COR-L47 (cell line): Measurements from ENCODE around the gene SMIM1.

Source experiments
- DNase-seq: peaks from one replicate; lab custom pipeline; 2025; lab: John Stamatoyannopoulos, UW

SMIM1 gene, protein sequence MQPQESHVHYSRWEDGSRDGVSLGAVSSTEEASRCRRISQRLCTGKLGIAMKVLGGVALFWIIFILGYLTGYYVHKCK

DNA sequence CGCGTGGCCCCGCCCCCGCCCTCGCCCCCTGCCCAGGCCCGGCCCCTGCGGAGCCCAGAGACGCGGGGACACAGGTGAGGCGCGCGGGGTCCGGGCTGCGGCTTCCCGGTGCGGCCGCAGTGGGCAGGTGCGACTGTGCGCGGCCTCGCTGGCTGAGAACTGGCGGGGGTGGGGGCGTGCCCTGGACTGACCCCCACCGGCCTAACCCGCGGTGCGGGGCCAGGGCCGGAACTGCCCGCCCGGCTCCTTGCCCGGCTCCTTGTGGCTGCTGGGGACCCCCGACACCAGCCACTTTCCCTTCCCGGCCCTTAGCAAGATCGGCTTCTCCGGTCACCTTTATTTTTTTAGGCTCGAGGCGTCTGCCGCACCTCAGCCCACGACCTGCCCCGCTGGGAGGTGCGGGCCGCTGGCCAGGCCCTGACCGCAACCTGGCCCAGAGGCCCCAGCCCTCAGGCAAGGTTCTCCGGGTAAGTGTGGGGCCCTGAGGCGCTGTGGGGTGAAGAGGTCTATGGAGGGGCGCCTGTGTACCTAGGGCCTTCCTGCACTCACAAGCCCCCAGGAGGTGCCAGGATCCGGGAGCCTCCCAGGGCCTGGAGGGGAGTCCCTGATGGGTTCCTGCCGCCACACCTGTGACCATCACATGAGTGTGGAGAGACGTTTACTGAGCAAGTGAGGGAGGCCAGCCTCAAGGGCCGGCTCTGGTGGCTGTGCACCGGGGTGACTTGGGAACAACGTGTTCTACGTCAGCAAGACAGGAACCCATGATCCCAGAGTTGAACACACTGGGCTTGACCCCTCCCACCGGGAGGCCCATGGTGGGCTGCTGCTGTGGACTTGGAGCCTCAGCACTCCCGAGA is at the start of gene SMIM1:
SMIM1 (plus strand) TSS at position 35 of the 857 bp plus-strand sequence. CDS start 2,625 bp downstream, outside the sequence.
- no peak for DNase-seq

DNA sequence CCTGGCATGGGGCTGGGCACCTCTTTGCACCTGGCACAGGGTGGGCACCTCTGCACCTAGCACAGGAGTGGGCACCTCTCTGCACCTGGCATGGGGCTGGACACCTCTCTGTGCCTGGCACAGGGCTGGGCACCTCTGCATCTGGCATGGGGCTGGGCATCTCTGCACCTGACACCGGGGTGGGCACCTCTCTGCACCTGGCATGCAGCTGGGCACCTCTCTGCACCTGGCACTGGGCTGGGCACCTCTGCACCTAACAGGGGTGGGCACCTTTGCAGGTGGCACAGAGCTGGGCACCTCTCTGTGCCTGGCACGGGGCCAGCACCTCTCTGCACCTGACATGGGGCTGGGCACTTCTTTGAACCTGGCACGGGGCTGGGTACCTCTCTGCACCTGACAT is 49.7 kb upstream of the SMIM1 start:
- DNase-seq, result no peak

DNA sequence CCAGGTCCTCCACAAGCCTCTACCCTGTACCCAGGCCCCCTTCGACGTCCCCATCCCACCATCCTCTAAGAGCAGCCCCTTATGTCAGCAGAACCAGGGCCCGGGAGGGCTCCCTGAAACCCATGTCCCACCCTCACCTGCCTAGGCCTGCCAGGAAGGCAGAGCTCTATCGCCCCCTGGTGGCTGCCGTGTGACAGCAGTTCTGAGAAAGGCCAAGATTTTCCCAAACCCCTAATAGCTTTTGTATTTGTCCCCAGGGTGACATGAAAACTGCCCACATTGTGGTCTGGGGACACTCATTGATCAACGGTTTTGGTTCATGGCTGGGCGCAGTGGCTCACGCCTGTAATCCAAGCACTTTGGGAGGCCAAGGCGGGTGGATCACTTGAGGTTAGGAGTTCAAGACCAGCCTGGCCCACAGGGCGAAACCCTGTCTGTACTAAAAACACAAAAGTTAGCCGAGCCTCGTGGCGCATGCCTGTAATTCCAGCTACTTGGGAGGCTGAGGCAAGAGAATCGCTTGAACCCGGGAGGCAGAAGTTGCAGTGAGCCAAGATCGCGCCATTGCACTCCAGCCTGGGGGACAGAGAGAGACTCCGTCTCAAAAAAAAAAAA is 48.0 kb upstream of the SMIM1 start:
- DNase-seq, result peak; percentile 65

DNA sequence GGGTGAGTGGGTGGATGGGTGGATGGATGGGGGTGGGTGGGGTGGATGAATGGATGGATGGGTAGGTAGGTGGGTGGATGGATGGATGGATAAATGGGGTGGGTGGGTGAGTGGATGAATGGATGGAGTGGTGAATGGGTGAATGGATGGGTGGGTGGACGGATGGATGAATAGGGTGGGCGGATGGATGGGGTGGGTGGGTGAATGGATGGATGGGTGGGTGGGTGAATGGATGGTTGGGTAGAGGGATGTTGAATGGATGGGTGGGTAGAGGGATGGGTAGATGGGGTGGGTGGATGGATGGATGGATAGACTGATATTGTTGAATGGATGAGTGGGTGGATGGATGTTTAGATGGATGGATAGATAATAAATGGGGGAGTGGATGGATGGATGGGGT is 47.2 kb upstream of the SMIM1 start:
- no peak for DNase-seq

DNA sequence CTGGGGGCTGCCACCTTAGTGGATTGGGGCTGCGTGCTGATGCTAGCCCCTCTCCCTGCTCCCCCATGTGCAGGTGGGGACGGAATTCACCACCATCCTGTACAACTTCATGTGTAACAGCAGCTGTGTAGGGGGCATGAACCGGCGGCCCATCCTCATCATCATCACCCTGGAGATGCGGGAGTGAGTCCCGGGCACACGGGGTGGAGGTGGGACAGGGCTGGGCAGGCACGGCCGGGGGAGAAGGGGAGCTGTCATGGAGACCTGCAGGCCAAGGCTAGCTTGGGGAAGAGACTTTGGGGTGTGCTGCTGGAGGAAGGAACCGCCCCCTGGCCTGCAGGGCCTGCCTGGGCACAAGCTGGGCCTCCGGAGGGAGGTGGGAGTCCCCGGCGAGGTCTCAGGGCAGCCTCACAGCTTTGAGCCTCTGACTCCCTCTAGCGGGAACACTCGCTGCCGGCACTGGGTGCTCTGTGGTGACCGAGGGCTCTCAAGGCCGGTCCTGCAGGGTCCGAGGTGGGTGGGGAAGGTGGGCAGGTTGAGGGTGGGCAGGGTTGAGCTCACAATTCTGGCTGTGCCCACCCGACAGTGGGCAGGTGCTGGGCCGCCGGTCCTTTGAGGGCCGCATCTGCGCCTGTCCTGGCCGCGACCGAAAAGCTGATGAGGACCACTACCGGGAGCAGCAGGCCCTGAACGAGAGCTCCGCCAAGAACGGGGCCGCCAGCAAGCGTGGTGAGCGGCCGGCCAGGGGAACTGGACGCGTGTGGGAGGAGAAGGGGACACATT is 45.3 kb upstream of the SMIM1 start:
- no peak for DNase-seq

DNA sequence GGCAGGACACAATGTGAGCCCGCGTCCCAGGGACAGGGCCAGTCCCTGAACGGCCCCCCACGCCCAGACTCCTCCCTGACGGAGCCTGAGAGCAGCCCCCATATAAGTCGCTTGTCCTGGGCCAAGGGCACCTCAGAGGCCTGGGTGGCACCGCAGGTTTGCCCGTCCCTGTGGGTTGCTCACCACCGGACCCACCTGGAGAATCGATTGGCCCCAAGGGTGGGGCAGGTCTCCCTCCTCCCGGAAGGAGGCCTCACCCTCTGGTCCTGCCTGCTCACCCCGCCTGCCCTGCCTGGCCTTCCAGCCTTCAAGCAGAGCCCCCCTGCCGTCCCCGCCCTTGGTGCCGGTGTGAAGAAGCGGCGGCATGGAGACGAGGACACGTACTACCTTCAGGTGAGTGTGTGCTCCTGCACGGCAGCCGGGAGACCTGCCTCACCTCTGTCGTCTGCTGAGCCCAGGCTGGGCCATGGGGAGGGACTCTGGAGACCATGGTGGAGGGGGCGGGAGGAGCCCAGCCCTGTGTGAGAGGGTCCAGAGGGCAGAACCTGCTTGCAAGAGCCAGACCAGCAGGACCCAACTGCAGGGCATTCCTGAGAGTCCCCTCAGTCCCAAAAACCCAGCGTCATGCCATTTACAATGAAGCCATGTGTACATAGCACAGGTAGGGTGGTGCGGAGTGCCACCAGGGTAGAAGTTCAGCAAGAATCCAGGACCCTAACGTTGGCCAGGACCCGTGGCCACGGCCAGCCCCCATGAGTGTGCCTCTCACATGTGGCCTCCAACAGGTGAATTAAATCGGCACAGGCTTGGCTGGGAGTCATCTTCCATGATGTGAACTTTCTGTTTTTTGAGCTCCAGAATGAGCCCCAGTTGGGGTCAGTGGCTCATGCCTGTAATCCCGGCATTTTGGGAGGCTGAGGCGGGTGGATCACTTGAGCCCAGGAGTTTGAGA is 44.4 kb upstream of the SMIM1 start:
- no peak for DNase-seq

DNA sequence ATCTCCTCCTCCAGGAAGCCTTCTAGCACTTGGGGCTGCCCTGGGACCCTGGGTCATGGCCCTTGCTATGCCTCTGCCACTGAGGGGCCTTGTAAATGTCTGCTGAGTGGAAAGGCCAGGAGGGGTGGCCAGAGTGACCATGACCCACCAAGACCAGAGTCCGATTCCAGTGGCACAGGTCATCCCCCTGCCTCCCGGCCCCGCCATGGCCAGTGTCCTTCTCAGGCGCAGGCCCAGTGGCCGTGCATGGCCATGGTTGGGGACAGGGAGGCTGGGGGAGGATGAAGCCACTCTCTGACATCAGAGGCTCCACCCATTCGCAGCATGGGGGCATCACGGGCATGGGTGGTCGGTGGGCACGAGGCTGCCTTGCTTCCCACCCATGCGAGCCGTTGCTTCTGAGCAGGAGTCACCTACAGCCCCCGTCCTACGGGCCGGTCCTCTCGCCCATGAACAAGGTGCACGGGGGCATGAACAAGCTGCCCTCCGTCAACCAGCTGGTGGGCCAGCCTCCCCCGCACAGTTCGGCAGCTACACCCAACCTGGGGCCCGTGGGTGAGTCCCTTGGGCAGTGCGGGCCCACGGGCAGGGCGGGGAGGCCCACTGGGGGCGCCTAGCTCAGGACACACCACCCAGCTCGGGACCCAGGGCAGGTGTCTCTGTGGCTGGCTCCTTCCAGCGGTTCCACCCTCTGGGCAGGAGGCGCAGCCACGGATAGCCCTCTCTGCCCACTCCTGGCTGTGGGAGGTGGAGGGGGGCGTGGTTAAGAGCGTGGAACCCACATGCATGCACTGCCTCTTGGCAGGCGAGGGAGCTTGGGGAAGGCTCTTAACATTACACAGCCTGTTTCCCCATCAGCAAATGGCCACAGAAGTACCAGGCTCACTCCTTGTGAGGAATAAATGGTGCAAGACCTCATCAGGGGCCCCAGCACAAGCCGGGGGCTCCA is 42.7 kb upstream of the SMIM1 start:
- no peak for DNase-seq

DNA sequence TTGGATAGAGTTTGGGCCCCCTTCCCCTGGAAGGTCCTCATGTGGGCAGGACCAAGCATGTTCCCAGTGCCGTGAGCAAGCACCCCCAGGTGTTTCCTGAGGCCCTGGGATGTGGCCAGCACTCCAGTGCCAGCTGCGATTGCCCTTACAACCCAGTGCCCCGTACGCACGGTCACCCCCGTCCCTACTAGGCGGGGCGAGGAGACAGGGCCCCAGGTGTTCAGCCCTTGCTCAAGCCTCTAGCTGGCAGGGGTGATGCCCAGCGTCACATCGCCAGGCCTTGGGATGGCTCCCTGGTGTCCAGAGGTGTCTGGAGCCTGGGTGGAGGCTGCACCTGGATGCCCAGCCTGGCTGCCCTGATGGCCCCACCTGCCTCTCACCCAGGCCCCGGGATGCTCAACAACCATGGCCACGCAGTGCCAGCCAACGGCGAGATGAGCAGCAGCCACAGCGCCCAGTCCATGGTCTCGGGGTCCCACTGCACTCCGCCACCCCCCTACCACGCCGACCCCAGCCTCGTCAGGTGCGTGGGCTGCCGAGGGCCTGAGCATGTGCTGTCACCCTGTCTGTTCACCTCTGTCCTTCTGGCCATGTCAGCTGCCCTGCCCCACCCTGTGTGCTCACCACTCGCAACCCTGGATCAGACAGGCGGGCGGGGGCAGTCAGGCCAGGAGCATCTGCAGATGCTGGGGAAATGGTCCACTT is 41.9 kb upstream of the SMIM1 start:
- no peak for DNase-seq

DNA sequence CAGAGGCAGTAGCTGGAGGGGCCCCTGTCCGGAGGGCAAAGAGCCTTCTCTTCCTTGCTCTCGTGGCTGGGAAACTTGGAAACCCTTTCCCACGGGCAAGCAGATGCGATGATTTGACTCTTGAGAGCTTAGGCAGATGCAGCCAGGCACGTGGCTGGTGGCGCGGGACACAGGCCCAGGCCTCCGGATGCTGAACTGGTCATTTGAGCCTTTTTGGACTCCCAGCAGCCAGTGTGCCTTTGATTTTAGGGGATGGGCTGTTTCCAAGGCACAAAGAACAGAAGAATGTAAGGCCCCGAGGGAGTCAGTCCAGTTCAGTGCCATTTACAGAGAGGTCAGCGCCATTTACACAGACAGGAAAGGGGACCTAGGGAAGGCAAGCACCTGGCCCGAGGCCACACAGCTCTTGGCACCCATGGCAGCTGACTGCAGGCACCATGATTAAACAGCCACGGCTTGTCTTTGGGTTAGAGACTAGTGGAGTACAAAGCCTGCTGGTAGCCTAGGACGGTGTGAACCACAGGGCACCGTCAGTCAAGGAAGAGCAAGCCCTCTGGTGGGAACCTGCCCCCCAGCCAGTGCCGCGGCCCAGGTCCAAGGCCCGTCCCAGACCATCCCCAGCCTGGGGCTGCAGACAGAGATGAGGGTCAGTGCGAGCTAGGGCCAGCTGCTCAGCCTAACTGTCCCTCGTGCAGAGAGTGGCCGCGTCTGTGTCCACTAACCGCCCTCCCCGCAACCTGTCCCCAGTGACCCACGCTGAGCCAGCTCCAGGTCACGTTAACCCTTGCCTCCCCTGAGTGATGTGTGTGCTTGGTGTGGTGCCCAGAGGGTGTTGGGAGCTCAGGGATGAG is 40.7 kb upstream of the SMIM1 start:
- DNase-seq, result no peak

DNA sequence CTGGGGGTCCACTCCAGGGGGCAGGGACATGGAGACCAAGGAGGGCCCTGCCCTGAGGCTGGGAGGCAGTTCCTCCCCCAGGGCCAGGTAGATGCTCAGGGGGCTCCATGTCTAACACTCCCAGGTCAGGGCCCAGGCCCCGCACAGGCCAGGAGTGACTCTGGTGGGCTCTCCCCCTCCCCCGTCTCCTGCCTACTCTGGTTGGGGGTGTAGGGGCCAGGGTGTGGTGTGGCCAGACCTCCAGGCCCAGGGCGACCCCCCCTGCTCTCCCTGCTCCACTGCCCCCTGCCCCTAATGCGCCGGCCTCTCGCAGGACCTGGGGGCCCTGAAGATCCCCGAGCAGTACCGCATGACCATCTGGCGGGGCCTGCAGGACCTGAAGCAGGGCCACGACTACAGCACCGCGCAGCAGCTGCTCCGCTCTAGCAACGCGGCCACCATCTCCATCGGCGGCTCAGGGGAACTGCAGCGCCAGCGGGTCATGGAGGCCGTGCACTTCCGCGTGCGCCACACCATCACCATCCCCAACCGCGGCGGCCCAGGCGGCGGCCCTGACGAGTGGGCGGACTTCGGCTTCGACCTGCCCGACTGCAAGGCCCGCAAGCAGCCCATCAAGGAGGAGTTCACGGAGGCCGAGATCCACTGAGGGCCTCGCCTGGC is 40.0 kb upstream of the SMIM1 start:
- DNase-seq, result no peak

DNA sequence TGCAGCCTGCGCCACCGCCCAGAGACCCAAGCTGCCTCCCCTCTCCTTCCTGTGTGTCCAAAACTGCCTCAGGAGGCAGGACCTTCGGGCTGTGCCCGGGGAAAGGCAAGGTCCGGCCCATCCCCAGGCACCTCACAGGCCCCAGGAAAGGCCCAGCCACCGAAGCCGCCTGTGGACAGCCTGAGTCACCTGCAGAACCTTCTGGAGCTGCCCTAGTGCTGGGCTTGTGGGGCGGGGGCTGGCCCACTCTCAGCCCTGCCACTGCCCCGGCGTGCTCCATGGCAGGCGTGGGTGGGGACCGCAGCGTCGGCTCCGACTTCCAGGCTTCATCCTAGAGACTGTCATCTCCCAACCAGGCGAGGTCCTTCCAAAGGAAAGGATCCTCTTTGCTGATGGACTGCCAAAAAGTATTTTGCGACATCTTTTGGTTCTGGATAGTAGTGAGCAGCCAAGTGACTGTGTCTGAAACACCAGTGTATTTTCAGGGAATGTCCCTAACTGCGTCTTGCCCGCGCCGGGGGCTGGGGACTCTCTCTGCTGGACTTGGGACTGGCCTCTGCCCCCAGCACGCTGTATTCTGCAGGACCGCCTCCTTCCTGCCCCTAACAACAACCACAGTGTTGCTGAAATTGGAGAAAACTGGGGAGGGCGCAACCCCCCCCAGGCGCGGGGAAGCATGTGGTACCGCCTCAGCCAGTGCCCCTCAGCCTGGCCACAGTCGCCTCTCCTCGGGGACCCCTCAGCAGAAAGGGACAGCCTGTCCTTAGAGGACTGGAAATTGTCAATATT is 39.3 kb upstream of the SMIM1 start:
- no peak for DNase-seq

DNA sequence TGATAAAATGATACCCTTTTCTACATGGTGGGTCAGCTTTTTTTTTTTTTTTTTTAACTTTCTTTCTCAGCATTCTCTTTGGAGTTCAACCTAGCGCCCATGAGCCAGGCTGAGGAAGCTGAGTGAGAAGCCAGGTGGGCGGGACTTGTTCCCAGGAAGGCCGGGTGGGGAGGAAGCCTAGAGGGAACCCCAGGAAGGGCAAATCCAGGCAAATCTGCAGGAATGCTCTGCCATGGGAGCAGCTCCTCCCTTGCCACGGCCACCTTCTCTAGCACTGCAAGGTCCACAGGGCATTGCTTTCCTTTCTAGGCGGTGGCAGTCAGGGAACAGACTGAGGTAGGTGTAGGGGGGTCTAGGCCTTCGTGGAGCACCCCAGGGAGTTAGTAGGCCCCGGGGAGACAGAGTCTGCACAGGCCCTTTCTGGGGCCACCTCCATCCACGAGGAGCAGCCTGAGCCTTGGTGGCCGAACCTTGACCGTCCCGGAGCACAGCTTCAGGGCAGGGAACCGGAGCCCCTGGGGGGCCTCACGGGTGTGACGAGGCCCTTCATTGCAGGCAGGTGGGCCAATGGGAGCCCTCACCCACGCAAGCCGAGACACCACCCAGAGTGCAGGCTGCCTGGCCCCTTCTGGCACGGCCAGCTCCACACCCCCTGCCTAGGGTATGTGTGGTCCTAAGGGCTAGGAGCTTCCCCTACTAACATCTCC is 38.5 kb upstream of the SMIM1 start:
- no peak for DNase-seq

DNA sequence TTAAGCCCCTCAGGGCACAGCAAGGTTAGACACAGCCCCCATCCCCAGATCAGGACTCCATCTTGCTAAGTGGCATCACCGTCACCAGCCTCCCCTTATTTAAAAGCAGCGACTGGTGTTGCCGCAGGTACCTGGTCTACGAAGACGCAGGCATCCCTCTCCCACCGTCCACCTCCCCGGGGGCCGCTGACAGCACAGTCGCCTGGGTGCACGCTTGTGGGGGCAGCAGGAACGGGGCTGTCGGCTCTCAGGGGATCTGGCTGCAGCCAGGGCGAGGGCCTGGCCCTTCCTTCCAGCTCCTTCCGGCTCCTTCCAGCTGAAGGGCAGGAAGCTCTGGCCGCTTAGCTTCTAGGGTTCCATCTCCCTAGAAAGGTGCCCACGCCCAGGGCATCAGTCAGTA is 37.9 kb upstream of the SMIM1 start:
- DNase-seq, result no peak

DNA sequence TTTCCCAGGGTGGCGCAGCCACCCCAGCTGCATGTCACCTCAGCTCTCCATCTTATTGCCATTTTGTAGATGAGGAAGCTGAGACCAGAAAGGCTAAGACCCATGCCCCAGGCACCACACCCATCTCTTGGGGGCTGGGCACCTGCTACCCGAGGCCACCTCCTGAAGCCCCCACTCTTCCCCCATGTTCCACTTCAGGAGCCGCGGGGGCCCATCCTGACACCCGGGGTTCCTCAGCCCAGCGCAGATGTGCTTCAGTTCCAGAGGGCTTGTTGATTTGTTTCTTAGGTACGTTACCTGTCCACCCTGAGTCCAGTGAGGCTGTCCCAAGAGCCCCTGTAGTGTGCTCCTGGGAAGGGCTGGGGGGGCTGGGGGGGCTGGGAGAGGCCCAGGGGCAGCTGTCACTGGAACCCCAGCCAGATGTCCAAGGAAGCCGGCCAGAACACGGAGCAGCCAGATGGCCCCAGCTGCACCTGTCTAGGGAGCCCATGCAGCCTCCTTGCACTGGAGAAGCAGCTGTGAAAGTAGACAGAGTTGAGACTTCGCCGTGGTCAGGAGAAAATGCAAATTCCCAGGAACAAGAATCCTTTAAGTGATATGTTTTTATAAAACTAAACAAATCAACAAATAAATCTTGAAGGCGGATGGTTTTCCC is 37.4 kb upstream of the SMIM1 start:
- no peak for DNase-seq

DNA sequence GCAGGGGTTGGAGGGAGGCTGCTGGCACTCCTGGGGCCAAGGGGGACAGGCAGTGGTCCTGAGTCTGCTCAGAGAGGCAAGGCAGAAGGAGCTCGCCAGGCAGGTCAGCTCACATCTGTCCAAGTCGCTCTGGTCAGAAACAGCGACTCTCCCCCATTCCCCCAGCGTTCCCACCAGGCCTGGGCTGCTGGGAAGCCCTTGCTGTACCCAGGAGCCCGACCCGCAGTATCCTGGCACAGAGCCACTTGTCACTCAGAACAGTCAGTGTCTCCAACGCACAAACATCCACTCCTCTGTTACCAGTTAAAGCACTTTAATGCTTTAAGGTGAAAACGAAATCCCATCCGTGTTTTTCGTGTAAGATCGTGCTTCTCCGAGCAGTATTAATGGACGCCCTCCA is 36.9 kb upstream of the SMIM1 start:
- DNase-seq, result no peak

DNA sequence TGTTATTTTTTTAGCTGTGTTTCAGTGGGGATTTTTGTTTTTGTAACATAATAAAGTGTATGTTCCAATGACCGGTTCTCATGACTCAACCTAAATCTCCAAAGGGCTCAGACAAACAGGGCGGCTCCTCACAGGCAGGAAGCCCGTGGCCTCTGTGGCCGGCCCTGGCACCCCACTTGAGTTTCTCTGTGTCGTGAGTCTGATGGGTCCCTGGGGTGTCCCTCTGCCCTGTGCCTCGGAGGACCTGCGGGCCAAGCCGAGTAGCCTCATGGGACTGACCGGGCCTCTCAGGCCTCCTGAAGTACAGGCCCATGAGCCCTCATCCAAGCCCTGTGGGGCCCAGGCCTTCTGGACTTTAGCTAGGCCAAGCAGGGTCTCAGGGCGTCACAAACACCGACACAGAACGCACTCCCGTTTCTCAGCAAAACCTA is 36.4 kb upstream of the SMIM1 start:
- no peak for DNase-seq
